IMR-90 (cell line): ENCODE results near the gene SNRK. TPM values are rescaled to one million over a fixed set of nuclear protein-coding genes. Genes with fewer than 3 reads are reported as not detected.

Source experiments
- ATAC-seq: fragments of 200-7000 bp; cut with Tn5 transposase; 2 replicates; pipeline ENCODE4 v1.9.1; 2020; ENCODE audit warnings: low read depth, mild to moderate bottlenecking, moderate library complexity
- BruUV-seq: library from RNA; stranded (reverse); fragments of 400-500 nt; replicated peaks from 2 replicates; lab custom pipeline; 2021; lab: Mats Ljungman, UMichigan
- CTCF ChIA-PET: fragments of 300-600 bp; formaldehyde crosslinking; extraction: SDS; loops from one replicate; lab custom pipeline; 2021; ENCODE audit warnings: antibody characterized with exemption; lab: Yijun Ruan, JAX
- POLR2A ChIA-PET: fragments of 300-600 bp; sonication (Branson Sonifier 250); formaldehyde crosslinking; loops from one replicate; lab custom pipeline; 2022; ENCODE audit warnings: antibody characterized with exemption; ENCODE audit not compliant: unreplicated experiment; lab: Charles Lee
- DNase-seq: peaks from one replicate; pipeline ENCODE4 v3.0.0; 2013
- H2AFZ ChIP-seq: replicated peaks from 2 replicates; pipeline ENCODE3; 2013; ENCODE audit warnings: low read length, mild to moderate bottlenecking; ENCODE audit not compliant: poor library complexity
- H2AK5ac ChIP-seq: 2 replicates; pipeline ENCODE4 v1.6.1; 2013; ENCODE audit warnings: low read depth, low read length, inconsistent platforms
- H2AK9ac ChIP-seq: replicated peaks from 2 replicates; pipeline ENCODE3; 2013; ENCODE audit warnings: mild to moderate bottlenecking, low read depth, low read length, moderate library complexity; ENCODE audit not compliant: poor library complexity
- H2BK120ac ChIP-seq: 2 replicates; pipeline ENCODE4 v1.6.1; 2013; ENCODE audit warnings: low read depth, low read length, inconsistent platforms
- H2BK15ac ChIP-seq: 3 replicates; pipeline ENCODE4 v1.6.1; 2013; ENCODE audit warnings: low read depth, low read length, inconsistent platforms
- H2BK20ac ChIP-seq: 2 replicates; pipeline ENCODE4 v1.6.1; 2013; ENCODE audit warnings: low read depth, mild to moderate bottlenecking, inconsistent platforms, low read length, moderate library complexity
- H2BK5ac ChIP-seq: 2 replicates; pipeline ENCODE4 v1.6.1; 2013; ENCODE audit warnings: mild to moderate bottlenecking, low read depth, low read length, inconsistent platforms; ENCODE audit not compliant: poor library complexity, severe bottlenecking
- H3K14ac ChIP-seq: replicated peaks from 2 replicates; pipeline ENCODE4 v1.6.1; 2013; ENCODE audit warnings: low read depth, low read length, inconsistent platforms
- H3K18ac ChIP-seq: 2 replicates; pipeline ENCODE4 v1.6.1; 2013; ENCODE audit warnings: low read depth, low read length, control low read depth
- H3K23ac ChIP-seq: 2 replicates; pipeline ENCODE4 v1.6.1; 2013; ENCODE audit warnings: low read depth, low read length, inconsistent platforms
- H3K27ac ChIP-seq: 2 replicates; pipeline ENCODE4 v1.5.1; 2013; ENCODE audit warnings: mild to moderate bottlenecking, control low read depth, low read length; ENCODE audit not compliant: insufficient read depth
- H3K27me3 ChIP-seq: 2 replicates; pipeline ENCODE4 v1.6.1; 2013; ENCODE audit warnings: low read length; ENCODE audit not compliant: control insufficient read depth, insufficient read depth
- H3K36me3 ChIP-seq: 2 replicates; pipeline ENCODE4 v1.6.1; 2013; ENCODE audit warnings: low read length, mixed read lengths; ENCODE audit not compliant: control insufficient read depth, insufficient read depth
- H3K4ac ChIP-seq: 2 replicates; pipeline ENCODE4 v1.6.1; 2013; ENCODE audit warnings: low read depth, low read length, inconsistent platforms
- H3K4me1 ChIP-seq: 2 replicates; pipeline ENCODE4 v1.6.1; 2013; ENCODE audit warnings: low read length, mixed read lengths; ENCODE audit not compliant: control insufficient read depth, insufficient read depth
- H3K4me2 ChIP-seq: 2 replicates; pipeline ENCODE4 v1.6.1; 2013; ENCODE audit warnings: low read depth, mild to moderate bottlenecking, control low read depth, low read length, moderate library complexity
- H3K4me3 ChIP-seq: 2 replicates; pipeline ENCODE4 v1.5.1; 2013; ENCODE audit warnings: low read depth, mild to moderate bottlenecking, control low read depth, low read length, moderate library complexity; ENCODE audit not compliant: insufficient read depth
- H3K56ac ChIP-seq: 2 replicates; pipeline ENCODE4 v1.6.1; 2013; ENCODE audit warnings: low read length, inconsistent platforms; ENCODE audit not compliant: insufficient read depth; ENCODE audit errors: extremely low read depth
- H3K79me1 ChIP-seq, 2 experiments: 2 replicates each; pipeline ENCODE4 v1.6.1; 2013; ENCODE audit warnings: low read length in 2 of 2, inconsistent platforms in 1 of 2, low read depth in 1 of 2
- H3K9ac ChIP-seq: 2 replicates; pipeline ENCODE4 v1.6.1; 2013; ENCODE audit warnings: low read depth, low read length, control low read depth
- H3K9me1 ChIP-seq: 2 replicates; pipeline ENCODE4 v1.6.1; 2013; ENCODE audit warnings: low read length, inconsistent platforms; ENCODE audit not compliant: insufficient read depth
- H3K9me3 ChIP-seq: 2 replicates; pipeline ENCODE4 v1.6.1; 2013; ENCODE audit warnings: low read length; ENCODE audit not compliant: control insufficient read depth, insufficient read depth
- H4K20me1 ChIP-seq: 2 replicates; pipeline ENCODE4 v1.6.1; 2013; ENCODE audit warnings: low read length, inconsistent platforms; ENCODE audit not compliant: insufficient read depth
- H4K5ac ChIP-seq: 2 replicates; pipeline ENCODE4 v1.6.1; 2013; ENCODE audit warnings: mild to moderate bottlenecking, low read depth, low read length, control low read depth
- H4K8ac ChIP-seq, 2 experiments: 2 replicates each; pipeline ENCODE4 v1.6.1; 2013; ENCODE audit warnings: low read depth in 2 of 2, low read length in 2 of 2, control low read depth in 1 of 2, inconsistent platforms in 1 of 2
- H4K91ac ChIP-seq: 2 replicates; pipeline ENCODE4 v1.6.1; 2013; ENCODE audit warnings: low read depth, low read length, inconsistent platforms; ENCODE audit not compliant: insufficient read depth
- CEBPB ChIP-seq: IDR thresholded peaks from 2 replicates; pipeline ENCODE4 v1.6.1; 2012; ENCODE audit warnings: low read depth, low read length, improper control_type of control experiment
- CHD1 ChIP-seq: IDR thresholded peaks from 2 replicates; pipeline ENCODE4 v1.6.1; 2012; ENCODE audit warnings: low read depth, low read length, improper control_type of control experiment
- FOS ChIP-seq: fragments of 150-350 bp; IDR thresholded peaks from 2 replicates; pipeline ENCODE4 v1.6.1; 2016; ENCODE audit warnings: low read depth, low read length
- MAZ ChIP-seq: IDR thresholded peaks from 2 replicates; pipeline ENCODE4 v1.6.1; 2012; ENCODE audit warnings: low read depth, mild to moderate bottlenecking, low read length, improper control_type of control experiment, moderate library complexity, borderline replicate concordance
- MXI1 ChIP-seq: IDR thresholded peaks from 2 replicates; pipeline ENCODE4 v1.6.1; 2012; ENCODE audit warnings: low read depth, mild to moderate bottlenecking, low read length, moderate library complexity, borderline replicate concordance
- POLR2A ChIP-seq: IDR thresholded peaks from 2 replicates; pipeline ENCODE4 v1.6.1; 2012; ENCODE audit warnings: mild to moderate bottlenecking, low read depth, low read length
- RAD21 ChIP-seq: IDR thresholded peaks from 2 replicates; pipeline ENCODE4 v1.6.1; 2012; ENCODE audit warnings: low read length, improper control_type of control experiment
- RCOR1 ChIP-seq: IDR thresholded peaks from 2 replicates; pipeline ENCODE4 v1.6.1; 2012; ENCODE audit warnings: mild to moderate bottlenecking, low read length, improper control_type of control experiment; ENCODE audit not compliant: insufficient replicate concordance
- RFX5 ChIP-seq: IDR thresholded peaks from 2 replicates; pipeline ENCODE4 v1.8.0; 2012; ENCODE audit warnings: low read depth, mild to moderate bottlenecking, low read length, moderate library complexity
- WGBS, 2 experiments: methylation state at CpG; one replicate each; pipeline versions ENCODE4 v1.1.5 to v1.1.7; 2013; ENCODE audit warnings: missing lambda C conversion rate in 2 of 2; ENCODE audit not compliant: insufficient read length in 1 of 2; ENCODE audit errors: extremely low coverage in 2 of 2; 5-methylcytosine and 5-hydroxymethylcytosine counted together
- dilution Hi-C: fragments of 300-500 bp; cut with HindIII; formaldehyde crosslinking; loops from one replicate; pipeline ENCODE4 v1.14.3; 2018; ENCODE audit warnings: low sequenced_read_pairs; ENCODE audit not compliant: unreplicated experiment
- in situ Hi-C: fragments of 300-500 bp; cut with MboI; formaldehyde crosslinking; loops from 3 replicates; pipeline ENCODE4 v1.14.3; 2019; ENCODE audit warnings: low sequenced_read_pairs, inconsistent platforms, mixed read lengths
- intact Hi-C: fragments of 100-400 bp; cut with micrococcal nuclease; formaldehyde crosslinking; loops from 2 replicates; pipeline ENCODE4 v1.10.0; 2022
- polyA plus RNA-seq, 3 experiments: library from polyadenylated mRNA; depleted of rRNA; stranded (reverse); fragments of >200 nt; gene quantifications; 2 replicates each; pipeline ENCODE4 v1.2.3, GENCODE V29; 2012; ENCODE audit warnings: low replicate concordance in 1 of 3
- total RNA-seq: library from RNA; depleted of rRNA; stranded (reverse); fragments of >200 nt; gene quantifications from 2 replicates; pipeline ENCODE4 v1.2.3, GENCODE V29; 2012
- TF ChIP-seq, protein P1 (sequence below): fragments of 150-350 bp; IDR thresholded peaks from 2 replicates; pipeline ENCODE4 v1.6.1; 2017; ENCODE audit warnings: mild to moderate bottlenecking, antibody characterized with exemption, low read length, low read depth
- TF ChIP-seq, protein P2 (sequence below): conservative IDR thresholded peaks from 2 replicates; pipeline ENCODE4 v1.5.1; 2012; ENCODE audit warnings: mild to moderate bottlenecking, low read depth, low read length, improper control_type of control experiment

The SNRK gene
- total and polyA plus RNA-seq, 2 of the 4 experiments (the other 2 are of a cell fraction), result 4.7 to 23.1 TPM

GRCh38 chr3:43399034-43399433 lies 112.7 kb downstream of the SNRK start:
- TF ChIP-seq, protein P1, sequence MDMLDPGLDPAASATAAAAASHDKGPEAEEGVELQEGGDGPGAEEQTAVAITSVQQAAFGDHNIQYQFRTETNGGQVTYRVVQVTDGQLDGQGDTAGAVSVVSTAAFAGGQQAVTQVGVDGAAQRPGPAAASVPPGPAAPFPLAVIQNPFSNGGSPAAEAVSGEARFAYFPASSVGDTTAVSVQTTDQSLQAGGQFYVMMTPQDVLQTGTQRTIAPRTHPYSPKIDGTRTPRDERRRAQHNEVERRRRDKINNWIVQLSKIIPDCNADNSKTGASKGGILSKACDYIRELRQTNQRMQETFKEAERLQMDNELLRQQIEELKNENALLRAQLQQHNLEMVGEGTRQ, result no peak
- TF ChIP-seq RFX5 (no peak), POLR2A (no peak), CEBPB (no peak), FOS (no peak), MXI1 (no peak), CHD1 (no peak), RCOR1 (no peak), RAD21 (no peak), MAZ (no peak)
- TF ChIP-seq, protein P2, sequence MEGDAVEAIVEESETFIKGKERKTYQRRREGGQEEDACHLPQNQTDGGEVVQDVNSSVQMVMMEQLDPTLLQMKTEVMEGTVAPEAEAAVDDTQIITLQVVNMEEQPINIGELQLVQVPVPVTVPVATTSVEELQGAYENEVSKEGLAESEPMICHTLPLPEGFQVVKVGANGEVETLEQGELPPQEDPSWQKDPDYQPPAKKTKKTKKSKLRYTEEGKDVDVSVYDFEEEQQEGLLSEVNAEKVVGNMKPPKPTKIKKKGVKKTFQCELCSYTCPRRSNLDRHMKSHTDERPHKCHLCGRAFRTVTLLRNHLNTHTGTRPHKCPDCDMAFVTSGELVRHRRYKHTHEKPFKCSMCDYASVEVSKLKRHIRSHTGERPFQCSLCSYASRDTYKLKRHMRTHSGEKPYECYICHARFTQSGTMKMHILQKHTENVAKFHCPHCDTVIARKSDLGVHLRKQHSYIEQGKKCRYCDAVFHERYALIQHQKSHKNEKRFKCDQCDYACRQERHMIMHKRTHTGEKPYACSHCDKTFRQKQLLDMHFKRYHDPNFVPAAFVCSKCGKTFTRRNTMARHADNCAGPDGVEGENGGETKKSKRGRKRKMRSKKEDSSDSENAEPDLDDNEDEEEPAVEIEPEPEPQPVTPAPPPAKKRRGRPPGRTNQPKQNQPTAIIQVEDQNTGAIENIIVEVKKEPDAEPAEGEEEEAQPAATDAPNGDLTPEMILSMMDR, result no peak
- no peak overlapping the region for H2AK9ac ChIP-seq
- in situ Hi-C loops, result no loop called here
- no peak overlapping the region for H2BK120ac ChIP-seq
- H3K56ac ChIP-seq, result no peak overlapping the region
- CTCF ChIA-PET, result interaction anchor here (0.6 kb wide), 1 partner anchor 79 kb away, joined by 4 read pairs; no protein-coding TSS in a partner anchor
- H3K27ac ChIP-seq, result no peak overlapping the region
- no peaks in the 10 kb centered on the region for H3K9me3 ChIP-seq
- BruUV-seq, result no TSS peak
- H4K8ac ChIP-seq, result no peak overlapping the region
- H3K9me1 ChIP-seq, result peaks cover 3% of the 10 kb centered on the region; the same call in 1 of the 2 replicates
- no peak overlapping the region for H3K4ac ChIP-seq
- dilution Hi-C loops, result no loop called here
- no peaks in the 10 kb centered on the region for H3K27me3 ChIP-seq
- no peak overlapping the region for H4K91ac ChIP-seq
- no peak overlapping the region for H4K5ac ChIP-seq
- H3K23ac ChIP-seq, result no peak overlapping the region
- no peak overlapping the region for H2AFZ ChIP-seq
- intact Hi-C loops, result no loop called here
- H2BK15ac ChIP-seq, result no peak overlapping the region
- H2BK5ac ChIP-seq, result no peak overlapping the region
- 0 out of 4 replicates have a peak, but pooled peaks cover 0 to 3% of the 10 kb centered on the region in 2 experiments for H3K79me1 ChIP-seq
- ATAC-seq (no peak), DNase-seq (no peak)
- H3K9ac ChIP-seq, result no peak overlapping the region
- no peak overlapping the region for H3K14ac ChIP-seq
- no peak overlapping the region for H2AK5ac ChIP-seq
- no peak overlapping the region for H3K4me3 ChIP-seq
- H3K18ac ChIP-seq, result no peak overlapping the region
- H3K36me3 ChIP-seq, result 0 out of 2 replicates have a peak, but pooled peaks cover 2% of the 10 kb centered on the region
- H2BK20ac ChIP-seq, result no peak overlapping the region
- no CpG with 5 or more reads among the region's 6 CpGs for WGBS, 2 experiments
- H3K4me1 ChIP-seq, result 0 out of 2 replicates have a peak, but pooled peaks cover 2% of the 10 kb centered on the region
- no peak overlapping the region for H3K4me2 ChIP-seq
- no peaks in the 10 kb centered on the region for H4K20me1 ChIP-seq
- POLR2A ChIA-PET, result no interaction called here
